OCI-M1 (cell line): ENCODE measurements around the gene PLCB4.
"Not testable (repeated sequence)": the region's sequence is repeated elsewhere in the genome, so short reads cannot be mapped to it uniquely, and the experiment has no call there.

ENCODE experiments used
- DNase-seq: peaks from one replicate; lab custom pipeline; 2025; lab: John Stamatoyannopoulos, UW

Gene PLCB4

GRCh38 chr20:9367328-9367727, 298.4 kb downstream of the PLCB4 start:
- no peak for DNase-seq

- DNase-seq, result no peak
These were observed 298.9 kb downstream of the PLCB4 start for GRCh38 chr20:9367746-9368145.

- DNase-seq, result no peak
These were observed 300.0 kb downstream of the PLCB4 start for GRCh38 chr20:9368893-9369292.

GRCh38 chr20:9369557-9369956, 300.7 kb downstream of the PLCB4 start:
- no peak for DNase-seq

GRCh38 chr20:9374072-9374471, 305.2 kb downstream of the PLCB4 start:
- no peak for DNase-seq

- DNase-seq, result no peak
These were observed 305.6 kb downstream of the PLCB4 start for GRCh38 chr20:9374480-9374879.

GRCh38 chr20:9375221-9375681, 306.4 kb downstream of the PLCB4 start:
- no peak for DNase-seq

GRCh38 chr20:9377007-9377406, 308.1 kb downstream of the PLCB4 start:
- no peak for DNase-seq

- DNase-seq, result not testable (repeated sequence)
These were observed 316.7 kb downstream of the PLCB4 start for GRCh38 chr20:9385345-9386310.

- DNase-seq, result no peak
These were observed 319.4 kb downstream of the PLCB4 start for GRCh38 chr20:9388160-9388812.

- DNase-seq, result no peak
These were observed 319.9 kb downstream of the PLCB4 start for GRCh38 chr20:9388813-9389161.

GRCh38 chr20:9389346-9389745, 320.5 kb downstream of the PLCB4 start:
- DNase-seq, result no peak

- no peak for DNase-seq
These were observed 321.6 kb downstream of the PLCB4 start for GRCh38 chr20:9390441-9390840.

- peak; percentile 75 for DNase-seq
These were observed 324.3 kb downstream of the PLCB4 start for GRCh38 chr20:9392892-9393857.

GRCh38 chr20:9395971-9396370, 327.1 kb downstream of the PLCB4 start:
- no peak for DNase-seq

GRCh38 chr20:9397928-9398327, 329.0 kb downstream of the PLCB4 start:
- no peak for DNase-seq

GRCh38 chr20:9398882-9399281, 330.0 kb downstream of the PLCB4 start:
- DNase-seq, result no peak

- no peak for DNase-seq
These were observed 330.4 kb downstream of the PLCB4 start for GRCh38 chr20:9399322-9399721.

GRCh38 chr20:9400171-9401025, 331.5 kb downstream of the PLCB4 start:
- DNase-seq, result no peak

- no peak for DNase-seq
These were observed 332.5 kb downstream of the PLCB4 start for GRCh38 chr20:9401371-9401770.

- DNase-seq, result no peak
These were observed 333.3 kb downstream of the PLCB4 start for GRCh38 chr20:9402141-9402540.
